WTC11 (cell line): ENCODE results near the gene UBR4. TPM values are rescaled to one million over a fixed set of nuclear protein-coding genes. Genes with fewer than 3 reads are reported as not detected.

ENCODE experiments used
- ATAC-seq: fragments of 200-7000 bp; cut with Tn5 transposase; 2 replicates; pipeline ENCODE4 v1.10.0; 2021; ENCODE audit warnings: mild to moderate bottlenecking, moderate library complexity
- CTCF ChIA-PET: fragments of 300-600 bp; sonication (Branson Sonifier 250); formaldehyde crosslinking; loops from one replicate; lab custom pipeline; 2021; ENCODE audit warnings: antibody characterized with exemption; lab: Charles Lee
- POLR2A ChIA-PET: fragments of 350-600 bp; sonication (Branson Sonifier 250); formaldehyde crosslinking; loops from one replicate; lab custom pipeline; 2021; ENCODE audit warnings: antibody characterized with exemption; lab: Charles Lee
- DNase-seq: peaks from one replicate; pipeline ENCODE4 v3.0.0; 2021; ENCODE audit warnings: low spot score
- H3K27ac Mint-ChIP-seq: 2 replicates; pipeline ENCODE4 v1.8.0; 2021; ENCODE audit warnings: mixed read lengths
- H3K27me3 Mint-ChIP-seq: 2 replicates; pipeline ENCODE4 v1.8.0; 2021; ENCODE audit warnings: low read depth, mild to moderate bottlenecking, moderate library complexity, mixed read lengths
- H3K36me3 Mint-ChIP-seq: 2 replicates; pipeline ENCODE4 v1.8.0; 2021; ENCODE audit warnings: mixed read lengths
- H3K4me1 Mint-ChIP-seq: 2 replicates; pipeline ENCODE4 v1.8.0; 2022; ENCODE audit warnings: mixed read lengths
- H3K4me3 Mint-ChIP-seq: 2 replicates; pipeline ENCODE4 v1.8.0; 2021; ENCODE audit warnings: mild to moderate bottlenecking, moderate library complexity, mixed read lengths
- H3K9me3 Mint-ChIP-seq: 2 replicates; pipeline ENCODE4 v1.8.0; 2021; ENCODE audit warnings: mixed read lengths
- EMX1 ChIP-seq: fragments of 250-450 bp; sonication (Bioruptor Pico); IDR thresholded peaks from 2 replicates; pipeline ENCODE4 v1.8.0; 2021; ENCODE audit warnings: mild to moderate bottlenecking
- JAZF1 ChIP-seq: fragments of 250-450 bp; sonication (Bioruptor Pico); IDR thresholded peaks from 2 replicates; pipeline ENCODE4 v1.9.0; 2021; ENCODE audit warnings: moderate library complexity, mild to moderate bottlenecking, inconsistent platforms
- KAT7 ChIP-seq: sonication (generic); formaldehyde crosslinking; IDR thresholded peaks from 2 replicates; pipeline ENCODE4 v1.8.1; 2023; ENCODE audit warnings: missing genetic modification reagents, mild to moderate bottlenecking, borderline replicate concordance
- NFYB ChIP-seq: sonication (generic); formaldehyde crosslinking; conservative IDR thresholded peaks from 2 replicates; pipeline ENCODE4 v1.8.0; 2022; ENCODE audit warnings: low read depth, missing genetic modification reagents
- TP53 ChIP-seq: sonication (generic); formaldehyde crosslinking; IDR thresholded peaks from 2 replicates; pipeline ENCODE4 v1.8.1; 2023; ENCODE audit warnings: mild to moderate bottlenecking, missing genetic modification reagents
- ZNF138 ChIP-seq: sonication (generic); formaldehyde crosslinking; conservative IDR thresholded peaks from 2 replicates; pipeline ENCODE4 v1.8.1; 2022; ENCODE audit warnings: mild to moderate bottlenecking, moderate library complexity, missing genetic modification reagents
- ZNF263 ChIP-seq: sonication (generic); formaldehyde crosslinking; IDR thresholded peaks from 2 replicates; pipeline ENCODE4 v1.8.1; 2022; ENCODE audit warnings: low read depth, mild to moderate bottlenecking, moderate library complexity, missing genetic modification reagents
- total RNA-seq: library from RNA; stranded (reverse); gene quantifications from 3 replicates; pipeline ENCODE4 v1.2.3, GENCODE V29; 2021
- TF ChIP-seq, protein P1 (sequence below): sonication (generic); formaldehyde crosslinking; IDR thresholded peaks from 2 replicates; pipeline ENCODE4 v1.8.1; 2023; ENCODE audit warnings: mild to moderate bottlenecking, missing genetic modification reagents, moderate library complexity
- TF ChIP-seq, protein P2 (sequence below): sonication (generic); formaldehyde crosslinking; IDR thresholded peaks from 2 replicates; pipeline ENCODE4 v1.8.1; 2022; ENCODE audit warnings: mild to moderate bottlenecking, moderate library complexity, missing genetic modification reagents
- TF ChIP-seq, protein P3 (sequence below): fragments of 250-450 bp; sonication (Bioruptor Pico); IDR thresholded peaks from 2 replicates; pipeline ENCODE4 v1.9.0; 2021; ENCODE audit warnings: mild to moderate bottlenecking, borderline replicate concordance
- TF ChIP-seq, protein P4 (sequence below): sonication (generic); formaldehyde crosslinking; IDR thresholded peaks from 2 replicates; pipeline ENCODE4 v1.8.1; 2023; ENCODE audit warnings: mild to moderate bottlenecking, moderate library complexity, missing genetic modification reagents
- TF ChIP-seq, protein P5 (sequence below): fragments of 250-450 bp; sonication (Bioruptor Pico); IDR thresholded peaks from 2 replicates; pipeline ENCODE4 v2.1.2; 2022; ENCODE audit warnings: mild to moderate bottlenecking, moderate library complexity
- TF ChIP-seq, protein P6 (sequence below): sonication (generic); formaldehyde crosslinking; conservative IDR thresholded peaks from 2 replicates; pipeline ENCODE4 v1.8.1; 2023; ENCODE audit warnings: mild to moderate bottlenecking, low read depth, missing genetic modification reagents, moderate library complexity
- TF ChIP-seq, protein P7 (sequence below): sonication (generic); formaldehyde crosslinking; IDR thresholded peaks from 2 replicates; pipeline ENCODE4 v1.8.1; 2023; ENCODE audit warnings: mild to moderate bottlenecking, missing genetic modification reagents

The UBR4 gene
- total RNA-seq, 1 experiment from 2014 or later = 179 TPM

DNA sequence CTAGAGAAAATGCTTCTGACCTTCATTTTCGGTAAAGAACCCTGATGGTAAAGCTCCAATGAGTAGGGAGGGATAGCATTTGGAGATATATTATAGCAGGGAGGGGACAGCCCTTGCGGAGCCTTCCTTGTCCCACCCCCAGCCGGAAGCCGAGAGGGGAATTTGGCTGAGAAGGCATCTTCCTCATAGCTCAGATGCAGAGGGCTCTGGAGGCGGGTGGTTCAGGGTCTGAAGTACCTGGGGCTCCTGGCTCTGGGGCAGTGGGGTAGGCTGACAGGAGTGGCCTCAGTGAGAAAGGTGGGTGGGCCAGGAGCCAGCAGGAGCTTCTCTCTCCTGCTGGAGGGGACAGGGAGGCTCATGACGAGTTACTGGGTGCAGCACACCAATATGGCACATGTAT, 165.6 kb downstream of the UBR4 start:
- ATAC-seq = no peak
- H3K4me1 Mint-ChIP-seq = peaks cover 10% of the 10 kb centered on the region

More for the DNA sequence above, 165.6 kb downstream of the UBR4 start:
- ChIA-PET CTCF (interaction anchor here (1.1 to 5.6 kb wide), 6 partner anchors 23 to 161 kb away, joined by 3 to 36 read pairs (median 10); no protein-coding TSS in a partner anchor), POLR2A (interaction anchor here (1.4 kb wide), 1 partner anchor 19 kb away, joined by 3 read pairs; no protein-coding TSS in a partner anchor)
- no peak for TF ChIP-seq KAT7 (CRISPR knock-in tag)
- TF ChIP-seq, protein P1, sequence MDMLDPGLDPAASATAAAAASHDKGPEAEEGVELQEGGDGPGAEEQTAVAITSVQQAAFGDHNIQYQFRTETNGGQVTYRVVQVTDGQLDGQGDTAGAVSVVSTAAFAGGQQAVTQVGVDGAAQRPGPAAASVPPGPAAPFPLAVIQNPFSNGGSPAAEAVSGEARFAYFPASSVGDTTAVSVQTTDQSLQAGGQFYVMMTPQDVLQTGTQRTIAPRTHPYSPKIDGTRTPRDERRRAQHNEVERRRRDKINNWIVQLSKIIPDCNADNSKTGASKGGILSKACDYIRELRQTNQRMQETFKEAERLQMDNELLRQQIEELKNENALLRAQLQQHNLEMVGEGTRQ = no peak
- TF ChIP-seq, protein P2, sequence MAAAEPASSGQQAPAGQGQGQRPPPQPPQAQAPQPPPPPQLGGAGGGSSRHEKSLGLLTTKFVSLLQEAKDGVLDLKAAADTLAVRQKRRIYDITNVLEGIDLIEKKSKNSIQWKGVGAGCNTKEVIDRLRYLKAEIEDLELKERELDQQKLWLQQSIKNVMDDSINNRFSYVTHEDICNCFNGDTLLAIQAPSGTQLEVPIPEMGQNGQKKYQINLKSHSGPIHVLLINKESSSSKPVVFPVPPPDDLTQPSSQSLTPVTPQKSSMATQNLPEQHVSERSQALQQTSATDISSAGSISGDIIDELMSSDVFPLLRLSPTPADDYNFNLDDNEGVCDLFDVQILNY (CRISPR knock-in tag) = no peak
- TF ChIP-seq TP53 = no peak
- TF ChIP-seq NFYB = no peak
- TF ChIP-seq, protein P3, sequence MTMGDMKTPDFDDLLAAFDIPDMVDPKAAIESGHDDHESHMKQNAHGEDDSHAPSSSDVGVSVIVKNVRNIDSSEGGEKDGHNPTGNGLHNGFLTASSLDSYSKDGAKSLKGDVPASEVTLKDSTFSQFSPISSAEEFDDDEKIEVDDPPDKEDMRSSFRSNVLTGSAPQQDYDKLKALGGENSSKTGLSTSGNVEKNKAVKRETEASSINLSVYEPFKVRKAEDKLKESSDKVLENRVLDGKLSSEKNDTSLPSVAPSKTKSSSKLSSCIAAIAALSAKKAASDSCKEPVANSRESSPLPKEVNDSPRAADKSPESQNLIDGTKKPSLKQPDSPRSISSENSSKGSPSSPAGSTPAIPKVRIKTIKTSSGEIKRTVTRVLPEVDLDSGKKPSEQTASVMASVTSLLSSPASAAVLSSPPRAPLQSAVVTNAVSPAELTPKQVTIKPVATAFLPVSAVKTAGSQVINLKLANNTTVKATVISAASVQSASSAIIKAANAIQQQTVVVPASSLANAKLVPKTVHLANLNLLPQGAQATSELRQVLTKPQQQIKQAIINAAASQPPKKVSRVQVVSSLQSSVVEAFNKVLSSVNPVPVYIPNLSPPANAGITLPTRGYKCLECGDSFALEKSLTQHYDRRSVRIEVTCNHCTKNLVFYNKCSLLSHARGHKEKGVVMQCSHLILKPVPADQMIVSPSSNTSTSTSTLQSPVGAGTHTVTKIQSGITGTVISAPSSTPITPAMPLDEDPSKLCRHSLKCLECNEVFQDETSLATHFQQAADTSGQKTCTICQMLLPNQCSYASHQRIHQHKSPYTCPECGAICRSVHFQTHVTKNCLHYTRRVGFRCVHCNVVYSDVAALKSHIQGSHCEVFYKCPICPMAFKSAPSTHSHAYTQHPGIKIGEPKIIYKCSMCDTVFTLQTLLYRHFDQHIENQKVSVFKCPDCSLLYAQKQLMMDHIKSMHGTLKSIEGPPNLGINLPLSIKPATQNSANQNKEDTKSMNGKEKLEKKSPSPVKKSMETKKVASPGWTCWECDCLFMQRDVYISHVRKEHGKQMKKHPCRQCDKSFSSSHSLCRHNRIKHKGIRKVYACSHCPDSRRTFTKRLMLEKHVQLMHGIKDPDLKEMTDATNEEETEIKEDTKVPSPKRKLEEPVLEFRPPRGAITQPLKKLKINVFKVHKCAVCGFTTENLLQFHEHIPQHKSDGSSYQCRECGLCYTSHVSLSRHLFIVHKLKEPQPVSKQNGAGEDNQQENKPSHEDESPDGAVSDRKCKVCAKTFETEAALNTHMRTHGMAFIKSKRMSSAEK (CRISPR knock-in tag) = no peak
- TF ChIP-seq, protein P4, sequence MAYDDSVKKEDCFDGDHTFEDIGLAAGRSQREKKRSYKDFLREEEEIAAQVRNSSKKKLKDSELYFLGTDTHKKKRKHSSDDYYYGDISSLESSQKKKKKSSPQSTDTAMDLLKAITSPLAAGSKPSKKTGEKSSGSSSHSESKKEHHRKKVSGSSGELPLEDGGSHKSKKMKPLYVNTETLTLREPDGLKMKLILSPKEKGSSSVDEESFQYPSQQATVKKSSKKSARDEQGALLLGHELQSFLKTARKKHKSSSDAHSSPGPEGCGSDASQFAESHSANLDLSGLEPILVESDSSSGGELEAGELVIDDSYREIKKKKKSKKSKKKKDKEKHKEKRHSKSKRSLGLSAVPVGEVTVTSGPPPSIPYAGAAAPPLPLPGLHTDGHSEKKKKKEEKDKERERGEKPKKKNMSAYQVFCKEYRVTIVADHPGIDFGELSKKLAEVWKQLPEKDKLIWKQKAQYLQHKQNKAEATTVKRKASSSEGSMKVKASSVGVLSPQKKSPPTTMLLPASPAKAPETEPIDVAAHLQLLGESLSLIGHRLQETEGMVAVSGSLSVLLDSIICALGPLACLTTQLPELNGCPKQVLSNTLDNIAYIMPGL (CRISPR knock-in tag) = no peak
- TF ChIP-seq, protein P5, sequence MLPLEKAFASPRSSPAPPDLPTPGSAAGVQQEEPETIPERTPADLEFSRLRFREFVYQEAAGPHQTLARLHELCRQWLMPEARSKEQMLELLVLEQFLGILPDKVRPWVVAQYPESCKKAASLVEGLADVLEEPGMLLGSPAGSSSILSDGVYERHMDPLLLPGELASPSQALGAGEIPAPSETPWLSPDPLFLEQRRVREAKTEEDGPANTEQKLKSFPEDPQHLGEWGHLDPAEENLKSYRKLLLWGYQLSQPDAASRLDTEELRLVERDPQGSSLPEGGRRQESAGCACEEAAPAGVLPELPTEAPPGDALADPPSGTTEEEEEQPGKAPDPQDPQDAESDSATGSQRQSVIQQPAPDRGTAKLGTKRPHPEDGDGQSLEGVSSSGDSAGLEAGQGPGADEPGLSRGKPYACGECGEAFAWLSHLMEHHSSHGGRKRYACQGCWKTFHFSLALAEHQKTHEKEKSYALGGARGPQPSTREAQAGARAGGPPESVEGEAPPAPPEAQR (CRISPR knock-in tag) = no peak
- TF ChIP-seq EMX1 = no peak
- no peak for TF ChIP-seq ZNF263
- TF ChIP-seq, protein P6, sequence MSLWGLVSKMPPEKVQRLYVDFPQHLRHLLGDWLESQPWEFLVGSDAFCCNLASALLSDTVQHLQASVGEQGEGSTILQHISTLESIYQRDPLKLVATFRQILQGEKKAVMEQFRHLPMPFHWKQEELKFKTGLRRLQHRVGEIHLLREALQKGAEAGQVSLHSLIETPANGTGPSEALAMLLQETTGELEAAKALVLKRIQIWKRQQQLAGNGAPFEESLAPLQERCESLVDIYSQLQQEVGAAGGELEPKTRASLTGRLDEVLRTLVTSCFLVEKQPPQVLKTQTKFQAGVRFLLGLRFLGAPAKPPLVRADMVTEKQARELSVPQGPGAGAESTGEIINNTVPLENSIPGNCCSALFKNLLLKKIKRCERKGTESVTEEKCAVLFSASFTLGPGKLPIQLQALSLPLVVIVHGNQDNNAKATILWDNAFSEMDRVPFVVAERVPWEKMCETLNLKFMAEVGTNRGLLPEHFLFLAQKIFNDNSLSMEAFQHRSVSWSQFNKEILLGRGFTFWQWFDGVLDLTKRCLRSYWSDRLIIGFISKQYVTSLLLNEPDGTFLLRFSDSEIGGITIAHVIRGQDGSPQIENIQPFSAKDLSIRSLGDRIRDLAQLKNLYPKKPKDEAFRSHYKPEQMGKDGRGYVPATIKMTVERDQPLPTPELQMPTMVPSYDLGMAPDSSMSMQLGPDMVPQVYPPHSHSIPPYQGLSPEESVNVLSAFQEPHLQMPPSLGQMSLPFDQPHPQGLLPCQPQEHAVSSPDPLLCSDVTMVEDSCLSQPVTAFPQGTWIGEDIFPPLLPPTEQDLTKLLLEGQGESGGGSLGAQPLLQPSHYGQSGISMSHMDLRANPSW (CRISPR knock-in tag) = no peak
- no peak for TF ChIP-seq JAZF1 (CRISPR knock-in tag)
- TF ChIP-seq ZNF138 (CRISPR knock-in tag) = no peak
- TF ChIP-seq, protein P7, sequence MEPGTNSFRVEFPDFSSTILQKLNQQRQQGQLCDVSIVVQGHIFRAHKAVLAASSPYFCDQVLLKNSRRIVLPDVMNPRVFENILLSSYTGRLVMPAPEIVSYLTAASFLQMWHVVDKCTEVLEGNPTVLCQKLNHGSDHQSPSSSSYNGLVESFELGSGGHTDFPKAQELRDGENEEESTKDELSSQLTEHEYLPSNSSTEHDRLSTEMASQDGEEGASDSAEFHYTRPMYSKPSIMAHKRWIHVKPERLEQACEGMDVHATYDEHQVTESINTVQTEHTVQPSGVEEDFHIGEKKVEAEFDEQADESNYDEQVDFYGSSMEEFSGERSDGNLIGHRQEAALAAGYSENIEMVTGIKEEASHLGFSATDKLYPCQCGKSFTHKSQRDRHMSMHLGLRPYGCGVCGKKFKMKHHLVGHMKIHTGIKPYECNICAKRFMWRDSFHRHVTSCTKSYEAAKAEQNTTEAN (CRISPR knock-in tag) = no peak
- H3K27ac Mint-ChIP-seq = no peak overlapping the region
- H3K9me3 Mint-ChIP-seq = no peaks in the 10 kb centered on the region
- DNase-seq = no peak
- H3K36me3 Mint-ChIP-seq = no peaks in the 10 kb centered on the region
- H3K4me3 Mint-ChIP-seq = no peak overlapping the region
- no peaks in the 10 kb centered on the region; the same call in 1 of the 2 replicates for H3K27me3 Mint-ChIP-seq
